Thyroid gland (tissue), 4 donors: ENCODE data around the gene SCUBE2. TPM values are rescaled to one million over a fixed set of nuclear protein-coding genes. Genes with fewer than 3 reads are reported as not detected.
"Not testable (repeated sequence)": the region's sequence is repeated elsewhere in the genome, so short reads cannot be mapped to it uniquely, and the experiment has no call there.

Experiments used
- DNase-seq, 2 donors: peaks; one replicate each; pipeline ENCODE4 v3.0.0-alpha.2; 2019
- H3K27ac ChIP-seq, 3 donors: fragments of 200-600 bp; sonication (generic); 1 replicate in 2 of 3; 2 replicates in 1 of 3; pipeline ENCODE4 v1.5.1; 2016 to 2019; ENCODE audit warnings: mild to moderate bottlenecking in 1 of 3, moderate library complexity in 1 of 3
- H3K27me3 ChIP-seq: fragments of 200-600 bp; sonication (generic); one replicate; pipeline ENCODE4 v1.5.1; 2019
- H3K36me3 ChIP-seq, 2 donors: fragments of 200-600 bp; sonication (generic); one replicate each; pipeline ENCODE4 v1.5.1; 2016 to 2019
- H3K4me1 ChIP-seq, 2 donors: fragments of 200-600 bp; sonication (generic); one replicate each; pipeline ENCODE4 v1.5.1; 2017 to 2019
- H3K4me3 ChIP-seq, 3 donors: fragments of 200-600 bp; sonication (generic); replicated peaks in 1 of 3; 1 replicate in 2 of 3; 2 replicates in 1 of 3; pipeline ENCODE4 v1.5.1; 2016; ENCODE audit warnings: mild to moderate bottlenecking in 1 of 3
- H3K9me3 ChIP-seq: fragments of 200-600 bp; sonication (generic); one replicate; pipeline ENCODE4 v1.5.1; 2017
- POLR2A ChIP-seq, 2 donors: fragments of 450-650 bp; IDR thresholded peaks; one replicate each; pipeline ENCODE4 v1.6.1; 2017; ENCODE audit warnings: antibody characterized with exemption in 2 of 2, mild to moderate bottlenecking in 2 of 2, moderate library complexity in 1 of 2
- WGBS, 2 donors: methylation state at CpG; one replicate each; pipeline ENCODE4 v1.1.5; 2017; 5-methylcytosine and 5-hydroxymethylcytosine counted together
- intact Hi-C: fragments of 100-400 bp; cut with DNase I; formaldehyde crosslinking; loops from one replicate; pipeline ENCODE4 v1.15.1; 2023
- total RNA-seq, 4 donors: library from RNA; depleted of rRNA; stranded (reverse); fragments of >200 nt; gene quantifications; one replicate each; pipeline ENCODE4 v1.2.3, GENCODE V29; 2016
- TF ChIP-seq, protein P1 (sequence below), 6 experiments: fragments of 200-600 bp in 3 of 6; fragments of 450-650 bp in 3 of 6; sonication (generic) in 3 of 6; IDR thresholded peaks; one replicate each; pipeline ENCODE4 v1.5.1; 2016 to 2019; ENCODE audit warnings: antibody characterized with exemption in 6 of 6, mild to moderate bottlenecking in 2 of 6, inconsistent platforms in 1 of 6, moderate library complexity in 1 of 6

The SCUBE2 gene
- total RNA-seq, 4 donors from 2014 or later, result 1.2 to 4.9 (median 3.1) TPM

DNA sequence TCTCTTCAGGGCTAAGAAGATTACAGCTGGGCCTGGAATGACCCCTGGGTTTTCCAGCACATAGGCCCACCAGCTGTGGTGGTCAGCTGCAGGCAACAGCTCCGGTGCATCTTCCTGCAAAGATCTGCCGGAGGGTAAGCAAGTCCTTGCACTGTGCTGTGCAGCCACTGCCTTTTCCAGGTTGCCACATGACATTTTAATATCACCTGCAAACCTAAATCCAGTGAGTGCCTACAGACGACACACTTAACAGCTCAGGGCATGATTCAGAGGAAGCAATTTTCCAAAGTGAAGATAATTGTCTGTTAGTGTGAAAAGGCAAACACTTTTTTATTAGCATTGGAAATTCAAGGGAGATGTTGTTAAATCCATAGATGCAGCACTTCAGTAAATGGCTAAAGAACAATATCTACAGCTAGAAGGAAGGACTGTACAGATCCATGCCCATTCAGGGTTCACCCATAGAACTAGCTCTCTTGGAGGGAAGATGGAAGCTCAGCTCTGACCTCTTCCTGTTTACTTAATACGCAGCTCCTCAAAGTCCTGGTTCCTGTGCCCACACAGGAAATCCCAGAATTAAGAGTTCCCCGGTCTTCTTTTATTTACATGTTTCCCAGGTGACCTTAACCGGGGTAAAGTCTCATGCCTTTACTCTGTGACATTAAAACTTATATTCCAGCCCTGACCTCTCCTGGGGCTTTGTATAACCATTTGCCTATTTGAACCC lies 74.3 kb downstream of the SCUBE2 start:
- Histone ChIP-seq H3K4me1 (peaks cover 0 to 6% of the 10 kb centered on the region in 2 donors), H3K4me3 (no peak overlapping the region), H3K9me3 (no peaks in the 10 kb centered on the region), H3K36me3 (no peaks in the 10 kb centered on the region), H3K27ac (no peak overlapping the region), H3K27me3 (no peaks in the 10 kb centered on the region)
- 83 to 88% methylated on average over 6 of the region's 6 CpGs for WGBS, 2 donors
- TF ChIP-seq, protein P1, sequence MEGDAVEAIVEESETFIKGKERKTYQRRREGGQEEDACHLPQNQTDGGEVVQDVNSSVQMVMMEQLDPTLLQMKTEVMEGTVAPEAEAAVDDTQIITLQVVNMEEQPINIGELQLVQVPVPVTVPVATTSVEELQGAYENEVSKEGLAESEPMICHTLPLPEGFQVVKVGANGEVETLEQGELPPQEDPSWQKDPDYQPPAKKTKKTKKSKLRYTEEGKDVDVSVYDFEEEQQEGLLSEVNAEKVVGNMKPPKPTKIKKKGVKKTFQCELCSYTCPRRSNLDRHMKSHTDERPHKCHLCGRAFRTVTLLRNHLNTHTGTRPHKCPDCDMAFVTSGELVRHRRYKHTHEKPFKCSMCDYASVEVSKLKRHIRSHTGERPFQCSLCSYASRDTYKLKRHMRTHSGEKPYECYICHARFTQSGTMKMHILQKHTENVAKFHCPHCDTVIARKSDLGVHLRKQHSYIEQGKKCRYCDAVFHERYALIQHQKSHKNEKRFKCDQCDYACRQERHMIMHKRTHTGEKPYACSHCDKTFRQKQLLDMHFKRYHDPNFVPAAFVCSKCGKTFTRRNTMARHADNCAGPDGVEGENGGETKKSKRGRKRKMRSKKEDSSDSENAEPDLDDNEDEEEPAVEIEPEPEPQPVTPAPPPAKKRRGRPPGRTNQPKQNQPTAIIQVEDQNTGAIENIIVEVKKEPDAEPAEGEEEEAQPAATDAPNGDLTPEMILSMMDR (IDR thresholded peaks at IDR 0.05), result no peak
- TF ChIP-seq POLR2A (IDR thresholded peaks at IDR 0.05), result no peak
- DNase-seq, result no peak
- intact Hi-C loops, result loop anchor here (10.0 kb wide), 1 partner anchor 478 kb away; no protein-coding TSS in a partner anchor

DNA sequence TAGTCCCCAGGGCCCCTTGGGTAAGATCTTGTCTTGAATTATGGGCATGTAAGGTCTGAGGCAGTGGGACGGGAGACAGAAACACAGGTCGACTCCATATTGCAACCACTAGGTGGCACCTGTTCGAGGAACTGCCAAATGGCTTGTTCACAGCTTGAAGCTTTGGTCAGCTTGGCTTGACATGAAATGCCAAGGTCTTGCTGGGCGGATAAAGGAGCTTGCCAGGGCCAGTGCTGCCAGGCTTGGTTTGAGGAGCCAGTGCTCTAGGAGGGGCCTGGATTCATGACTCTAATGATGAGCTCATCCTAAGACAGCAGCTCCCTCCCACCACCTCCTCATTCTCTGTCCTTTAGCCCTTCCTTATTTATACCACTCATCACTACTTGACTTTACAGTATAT lies 75.7 kb downstream of the SCUBE2 start:
- peak; percentile 70 for DNase-seq
- Histone ChIP-seq H3K4me3 (no peak overlapping the region), H3K36me3 (no peaks in the 10 kb centered on the region), H3K4me1 (peaks cover 0 to 6% of the 10 kb centered on the region in 2 donors), H3K27me3 (no peaks in the 10 kb centered on the region), H3K9me3 (no peaks in the 10 kb centered on the region), H3K27ac (no peak overlapping the region)
- 19 to 25% methylated on average over 4 of the region's 4 CpGs for WGBS, 2 donors
- intact Hi-C loops, result loop anchor here (10.0 kb wide), 1 partner anchor 479 kb away; no protein-coding TSS in a partner anchor
- TF ChIP-seq, protein P1 (IDR thresholded peaks at IDR 0.05), result peak in 5 of 6 experiments; percentile 61 to 81 (median 78)
- TF ChIP-seq POLR2A (IDR thresholded peaks at IDR 0.05), result no peak

DNA sequence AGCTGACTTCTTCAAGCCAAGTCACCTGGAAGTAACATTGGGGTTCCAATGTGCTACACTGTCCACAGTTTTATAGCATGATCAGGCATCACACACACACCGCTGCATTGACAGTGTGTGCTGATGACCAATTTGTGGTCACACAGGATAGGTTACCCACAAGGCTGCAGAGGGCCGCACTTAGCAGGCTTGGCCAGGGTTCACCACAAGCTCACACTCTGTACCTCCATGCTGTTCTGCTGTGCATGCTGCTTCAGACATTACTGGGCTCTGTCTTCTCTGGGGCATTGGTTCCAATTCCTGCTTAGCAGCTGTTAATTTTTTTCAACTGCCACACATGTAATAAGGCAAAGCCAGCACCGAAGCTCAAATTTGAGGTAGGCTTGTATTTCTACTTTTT lies 76.6 kb downstream of the SCUBE2 start:
- WGBS, 2 donors, result 94 to 100% methylated on average over 3 of the region's 3 CpGs
- intact Hi-C loops, result loop anchor here (10.0 kb wide), 1 partner anchor 480 kb away; no protein-coding TSS in a partner anchor

GRCh38 chr11:9013373-9013772 lies 78.0 kb downstream of the SCUBE2 start:
- no peaks in the 10 kb centered on the region for H3K9me3 ChIP-seq
- no peak for TF ChIP-seq POLR2A (IDR thresholded peaks at IDR 0.05)
- TF ChIP-seq, protein P1 (IDR thresholded peaks at IDR 0.05), result no peak
- no peak for DNase-seq
- H3K36me3 ChIP-seq, result no peaks in the 10 kb centered on the region
- WGBS, 2 donors, result 92% methylated on average over 4 of the region's 4 CpGs
- no peaks in the 10 kb centered on the region for H3K27me3 ChIP-seq
- peaks cover 0 to 6% of the 10 kb centered on the region in 2 donors for H3K4me1 ChIP-seq
- intact Hi-C loops, result loop anchor here (10.0 kb wide), 1 partner anchor 481 kb away; no protein-coding TSS in a partner anchor
- no peak overlapping the region for H3K27ac ChIP-seq
- no peak overlapping the region for H3K4me3 ChIP-seq

More for the DNA sequence above, 76.6 kb downstream of the SCUBE2 start:
- H3K9me3 ChIP-seq, result no peaks in the 10 kb centered on the region
- no peak overlapping the region for H3K4me3 ChIP-seq
- DNase-seq, result no peak
- TF ChIP-seq POLR2A (IDR thresholded peaks at IDR 0.05), result no peak
- TF ChIP-seq, protein P1 (IDR thresholded peaks at IDR 0.05), result no peak
- no peaks in the 10 kb centered on the region for H3K27me3 ChIP-seq
- no peak overlapping the region for H3K27ac ChIP-seq
- no peaks in the 10 kb centered on the region for H3K36me3 ChIP-seq
- peaks cover 0 to 6% of the 10 kb centered on the region in 2 donors for H3K4me1 ChIP-seq

- H3K36me3 ChIP-seq, H3K4me3 ChIP-seq, intact Hi-C loops, H3K27ac ChIP-seq, H3K4me1 ChIP-seq, H3K27me3 ChIP-seq, H3K9me3 ChIP-seq, DNase-seq: not testable (repeated sequence)
- 80 to 96% methylated on average over 1 of the region's 1 CpG for WGBS, 2 donors
Measured at GRCh38 chr11:9009538-9009937, 81.9 kb downstream of the SCUBE2 start.
